ENCODE results near the gene ETV1. TPM values are rescaled to one million over a fixed set of nuclear protein-coding genes. Genes with fewer than 3 reads are reported as not detected.

The ETV1 gene
- total RNA-seq, 1 experiment from 2014 or later: 68.5 TPM

GRCh38 chr7:13933091-13933490 lies 56.4 kb downstream of the ETV1 start:
- H4K20me1 ChIP-seq (ENCODE audit: control insufficient read depth, insufficient read depth, insufficient read length): no peaks in the 10 kb centered on the region
- no peak overlapping the region for H2BK12ac ChIP-seq (ENCODE audit: insufficient read length, low read depth, low read length)
- no peak overlapping the region for H3K27ac ChIP-seq (ENCODE audit: insufficient read length, low read depth, low read length)
- no peak overlapping the region for H2BK5ac ChIP-seq (ENCODE audit: insufficient read length, low read length)
- DNase-seq: no peak
- TF ChIP-seq CTCF (conservative IDR thresholded peaks at IDR 0.05): no peak
- H3K27ac Mint-ChIP-seq: peak overlapping the region; percentile 78 to 89 (median 88); a peak in 6 of 7 replicates
- no peaks in the 10 kb centered on the region for H3K27me3 ChIP-seq (ENCODE audit: insufficient read depth, low read length)
- WGBS (ENCODE audit: extremely low coverage, insufficient read length, low lambda C conversion rate): no CpG with 5 or more reads among the region's 3 CpGs
- no peak overlapping the region for H3T11ph ChIP-seq (ENCODE audit: low read length)
- no peaks in the 10 kb centered on the region for H3K23me2 ChIP-seq (ENCODE audit: insufficient read length, low read depth, low read length, poor library complexity, severe bottlenecking)
- H4K5ac ChIP-seq (ENCODE audit: insufficient read length, low read depth, low read length): no peak overlapping the region
- no peak overlapping the region for H2AK5ac ChIP-seq (ENCODE audit: insufficient read length, low read length)
- no peak overlapping the region for H3K56ac ChIP-seq (ENCODE audit: insufficient read length, low read depth, low read length)
- H4K91ac ChIP-seq (ENCODE audit: insufficient read length, low read depth, low read length): no peak overlapping the region
- H3K14ac ChIP-seq (ENCODE audit: insufficient read depth, low read length): no peak overlapping the region
- no peak overlapping the region for H2BK15ac ChIP-seq (ENCODE audit: low read depth, low read length)
- H3K18ac ChIP-seq (ENCODE audit: insufficient read length, low read depth, low read length): no peak overlapping the region
- peaks cover 32 to 55% (median 46%) of the 10 kb centered on the region in 3 experiments; a peak in 6 of 7 replicates for H3K36me3 Mint-ChIP-seq (ENCODE audit: insufficient read depth in 1 of 3, low read depth in 3 of 3)
- no peak overlapping the region for H2BK120ac ChIP-seq (ENCODE audit: low read depth, low read length, poor library complexity, severe bottlenecking)
- H3K4me1 ChIP-seq (ENCODE audit: insufficient read depth, low read length): no peaks in the 10 kb centered on the region
- H3K4me2 ChIP-seq (ENCODE audit: insufficient read depth, insufficient read length, low read length): no peak overlapping the region
- no peaks in the 10 kb centered on the region for H3K9me3 Mint-ChIP-seq
- no peaks in the 10 kb centered on the region for H3K79me1 ChIP-seq (ENCODE audit: insufficient read depth, low read depth, low read length, poor library complexity, severe bottlenecking)
- no peak overlapping the region for H2BK20ac ChIP-seq (ENCODE audit: low read depth, low read length, poor library complexity, severe bottlenecking)
- no peak overlapping the region for H3K9ac ChIP-seq (ENCODE audit: extremely low read depth, insufficient read length, low read length)
- no peak overlapping the region for H4K8ac ChIP-seq (replicated peaks; ENCODE audit: insufficient read length, low read depth, low read length)
- no peaks in the 10 kb centered on the region for H3K9me3 ChIP-seq (ENCODE audit: control insufficient read depth, low read depth, low read length)
- no peak overlapping the region for H3K4ac ChIP-seq (ENCODE audit: low read depth, low read length)
- no peak overlapping the region for H3K23ac ChIP-seq (ENCODE audit: insufficient read length, low read depth, low read length)
- H3K4me3 Mint-ChIP-seq: no peak overlapping the region
- no peak overlapping the region for H2AFZ ChIP-seq (ENCODE audit: low read length)
- H3K4me1 Mint-ChIP-seq: peaks cover 2 to 3% of the 10 kb centered on the region in 2 experiments; a peak in 2 of 4 replicates
- H3K27me3 Mint-ChIP-seq (ENCODE audit: low read depth): no peaks in the 10 kb centered on the region
- no peaks in the 10 kb centered on the region for H3K79me2 ChIP-seq (ENCODE audit: insufficient read depth, low read length)
